ENCODE results near the gene CYP4F2.
"Not testable (repeated sequence)": the region's sequence is repeated elsewhere in the genome, so short reads cannot be mapped to it uniquely, and the experiment has no call there.

The CYP4F2 gene

DNA sequence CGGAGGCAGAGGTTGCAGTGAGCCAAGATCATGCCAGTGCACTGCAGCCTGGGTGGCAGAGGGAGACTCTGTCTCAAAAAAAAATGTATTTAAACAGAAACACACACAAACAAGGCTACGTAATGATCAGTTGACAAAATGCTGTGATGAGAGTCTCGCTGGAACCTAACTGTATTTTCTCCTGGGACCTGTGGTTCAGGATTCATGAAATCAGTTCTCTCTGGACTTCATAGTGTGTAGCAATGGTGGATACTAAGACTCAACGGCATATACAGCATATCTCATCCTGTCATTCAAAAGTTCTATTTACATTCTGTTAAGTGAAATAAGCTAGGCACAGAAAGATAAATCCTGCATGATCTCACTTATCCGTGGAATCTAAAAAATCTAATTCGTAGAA, 37.4 kb downstream of the CYP4F2 start:
- in situ Hi-C loops (cut with MboI; ENCODE audit: low sequenced_read_pairs), result loop anchor here (25.0 kb wide), 1 partner anchor 327 kb away; the partner anchor contains the start of genes AP1M1 and FAM32A

DNA sequence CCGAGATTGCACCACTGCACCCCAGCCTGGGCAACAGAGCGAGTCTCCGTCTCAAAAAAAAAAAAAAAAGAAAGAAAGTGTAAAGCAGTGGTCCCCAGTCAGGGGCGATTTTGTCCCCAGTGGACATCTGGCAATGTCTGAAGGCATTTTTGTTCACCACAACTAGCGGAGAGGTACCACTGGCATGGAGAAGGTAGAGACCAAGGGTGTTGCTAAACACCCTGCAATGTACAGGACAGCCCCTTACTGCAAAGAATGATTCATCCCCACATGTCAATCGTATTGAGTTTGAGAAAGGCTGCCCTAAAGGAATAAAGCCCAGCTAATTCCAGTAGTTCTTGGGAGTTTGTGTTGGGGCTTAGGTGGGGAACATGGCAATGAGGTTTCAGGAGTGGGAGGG, 38.7 kb downstream of the CYP4F2 start:
- in situ Hi-C loops (cut with MboI; ENCODE audit: low sequenced_read_pairs), result loop anchor here (25.0 kb wide), 1 partner anchor 328 kb away; the partner anchor contains the start of genes AP1M1 and FAM32A

DNA sequence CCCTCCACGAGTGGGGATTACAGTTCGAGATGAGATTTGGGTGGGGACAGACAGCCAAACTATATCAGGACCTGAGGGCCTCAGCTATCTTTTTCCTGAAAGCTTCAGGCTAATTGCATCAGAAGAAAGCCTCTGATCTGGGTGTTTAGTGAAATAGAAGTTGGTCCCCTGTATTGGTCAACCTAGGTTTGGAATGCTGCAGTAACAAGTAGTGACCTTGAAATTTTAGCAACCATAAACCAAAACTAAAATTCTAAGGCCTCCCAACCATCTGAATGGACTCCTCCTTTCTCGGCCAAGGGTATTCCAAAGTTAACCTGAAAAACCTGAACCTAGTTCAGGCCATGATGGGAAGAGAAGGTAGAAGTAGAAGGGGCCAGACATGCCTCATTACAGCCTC, 47.5 kb downstream of the CYP4F2 start:
- in situ Hi-C loops (cut with MboI; ENCODE audit: low sequenced_read_pairs), result loop anchor here (25.0 kb wide), 1 partner anchor 337 kb away; the partner anchor contains the start of genes AP1M1 and FAM32A

DNA sequence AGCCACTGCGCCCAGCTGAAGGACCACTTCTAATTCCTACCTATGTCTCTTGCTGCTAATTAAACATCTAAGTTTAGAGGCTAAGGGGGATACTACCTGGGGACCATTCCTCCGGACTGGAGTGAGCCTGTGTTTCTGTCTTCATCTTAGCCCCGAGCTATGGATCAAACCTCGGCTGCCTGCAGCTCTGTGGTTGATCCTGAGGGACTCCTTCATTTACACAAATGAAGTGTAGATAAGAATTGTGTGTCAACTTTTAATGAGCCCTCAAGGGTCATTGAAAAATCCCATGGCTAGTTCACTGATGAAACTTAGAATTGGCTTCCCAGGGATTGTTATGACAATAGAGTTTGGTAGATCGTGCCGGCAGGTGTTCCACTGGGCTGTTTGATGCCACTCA, 51.0 kb downstream of the CYP4F2 start:
- in situ Hi-C loops (cut with MboI; ENCODE audit: low sequenced_read_pairs), result no loop called here

DNA sequence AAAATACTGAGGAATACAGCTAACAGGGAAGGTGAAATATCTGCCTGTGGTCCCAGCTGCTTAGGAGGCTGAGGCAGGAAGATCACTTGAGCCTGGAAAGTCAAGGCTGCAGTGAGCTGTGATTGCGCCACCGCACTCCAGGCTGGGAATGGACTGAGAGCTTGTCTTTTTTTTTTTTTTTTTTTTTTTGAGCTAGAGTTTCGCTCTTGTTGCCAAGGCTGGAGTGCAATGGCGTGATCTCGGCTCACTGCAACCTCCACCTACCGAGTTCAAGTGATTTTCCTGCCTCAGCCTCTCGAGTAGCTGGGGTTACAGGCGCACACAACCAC, 54.0 kb downstream of the CYP4F2 start:
- in situ Hi-C loops (cut with MboI; ENCODE audit: low sequenced_read_pairs), result not testable (repeated sequence)

DNA sequence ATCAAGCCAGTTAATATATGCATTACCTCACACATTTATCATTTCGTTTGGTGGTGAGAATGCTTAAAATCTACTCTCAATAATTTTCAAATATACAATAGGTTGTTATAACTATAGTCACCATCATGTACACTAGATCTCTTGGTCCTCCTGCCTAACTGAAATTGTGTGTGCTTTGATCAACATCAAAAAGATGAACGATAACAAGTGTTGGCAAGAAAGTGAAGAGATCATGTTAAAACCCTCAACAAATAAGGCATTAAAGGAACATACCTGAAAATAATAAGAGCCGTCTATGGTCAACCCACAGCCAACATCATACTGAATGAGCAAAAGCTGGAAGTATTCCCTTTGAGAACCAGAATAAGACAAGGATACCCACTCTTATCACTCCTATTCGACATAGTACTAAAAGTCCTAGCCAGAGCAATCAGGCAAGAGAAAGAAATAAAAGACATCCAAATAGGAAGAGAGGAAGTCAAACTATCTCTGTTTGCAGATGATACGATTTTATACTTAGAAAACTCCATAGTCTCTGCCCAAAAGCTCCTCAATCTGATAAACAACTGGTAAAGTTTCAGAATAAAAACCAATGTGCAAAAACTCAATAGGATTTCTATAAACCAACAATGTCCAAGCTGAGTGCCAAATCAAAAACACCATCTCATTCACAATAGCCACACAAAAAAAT, 54.5 kb downstream of the CYP4F2 start:
- in situ Hi-C loops (cut with MboI; ENCODE audit: low sequenced_read_pairs), result no loop called here

DNA sequence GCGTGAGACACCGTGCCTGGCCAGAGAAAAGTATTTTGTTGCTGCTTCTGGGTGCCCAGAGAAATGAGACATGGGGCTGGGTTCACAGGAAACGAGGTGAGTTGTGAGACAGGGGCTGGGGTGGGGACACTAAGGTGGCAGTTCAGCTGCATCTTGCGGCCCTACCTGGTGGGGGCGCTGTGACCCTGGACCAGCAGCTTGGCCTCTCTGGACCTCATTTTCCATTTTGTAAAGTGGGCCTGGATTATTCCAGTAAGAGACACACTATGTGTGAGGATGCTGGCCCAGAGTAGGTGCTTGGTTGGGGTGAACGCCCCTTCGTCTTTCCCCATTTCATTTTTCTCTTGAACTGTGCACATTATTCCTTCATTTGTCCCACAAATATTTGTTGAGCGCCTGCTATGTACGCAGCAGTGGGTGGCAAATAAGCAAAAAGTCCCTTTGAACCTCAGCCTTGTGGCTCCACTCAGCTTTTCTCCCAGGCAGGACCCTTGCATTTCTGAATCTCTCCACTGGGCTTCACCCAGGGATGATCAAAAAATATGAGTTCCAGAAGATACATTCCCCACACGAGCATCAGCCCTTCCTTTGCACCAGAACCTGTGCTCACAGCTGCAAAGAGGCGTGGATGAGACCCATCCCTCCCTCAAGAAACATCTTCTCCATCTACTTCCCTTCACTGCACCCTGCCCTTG, 55.9 kb downstream of the CYP4F2 start:
- in situ Hi-C loops (cut with MboI; ENCODE audit: low sequenced_read_pairs), result no loop called here

DNA sequence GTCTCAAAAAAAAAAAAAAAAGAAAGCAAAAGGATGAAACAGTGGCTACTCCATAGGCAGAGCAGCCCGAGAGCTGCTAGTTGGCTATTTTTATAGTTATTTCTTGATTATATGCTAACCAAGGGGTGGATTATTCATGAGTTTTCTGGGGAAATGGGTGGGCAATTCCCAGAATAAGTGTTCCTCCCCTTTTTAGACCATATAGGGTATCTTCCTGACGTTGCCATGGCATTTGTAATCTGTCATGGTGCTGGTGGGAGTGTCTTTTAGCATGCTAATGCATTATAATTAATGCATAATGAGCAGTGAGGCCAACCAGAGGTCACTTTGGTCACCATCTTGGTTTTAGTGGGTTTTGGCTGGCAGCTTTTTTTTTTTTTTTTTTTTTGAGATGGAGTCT, 57.0 kb downstream of the CYP4F2 start:
- in situ Hi-C loops (cut with MboI; ENCODE audit: low sequenced_read_pairs), result no loop called here

DNA sequence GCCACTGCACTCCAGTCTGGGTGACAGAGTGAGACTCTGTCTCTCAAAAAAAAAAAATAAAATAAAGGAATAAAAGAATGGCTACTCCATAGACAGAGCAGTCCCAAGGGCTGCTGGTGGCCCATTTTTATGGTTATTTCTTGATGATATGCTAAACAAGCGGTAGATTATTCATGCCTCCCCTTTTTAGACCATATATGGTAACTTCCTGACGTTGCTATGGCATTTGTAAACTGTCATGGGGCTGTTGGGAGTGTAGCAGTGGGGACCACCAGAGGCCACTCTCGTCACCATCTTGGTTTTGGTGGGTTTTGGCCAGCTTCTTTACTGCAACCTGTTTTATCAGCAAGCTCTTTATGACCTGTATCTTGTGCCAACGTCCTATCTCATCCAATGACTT, 58.0 kb downstream of the CYP4F2 start:
- in situ Hi-C loops (cut with MboI; ENCODE audit: low sequenced_read_pairs), result not testable (repeated sequence)

DNA sequence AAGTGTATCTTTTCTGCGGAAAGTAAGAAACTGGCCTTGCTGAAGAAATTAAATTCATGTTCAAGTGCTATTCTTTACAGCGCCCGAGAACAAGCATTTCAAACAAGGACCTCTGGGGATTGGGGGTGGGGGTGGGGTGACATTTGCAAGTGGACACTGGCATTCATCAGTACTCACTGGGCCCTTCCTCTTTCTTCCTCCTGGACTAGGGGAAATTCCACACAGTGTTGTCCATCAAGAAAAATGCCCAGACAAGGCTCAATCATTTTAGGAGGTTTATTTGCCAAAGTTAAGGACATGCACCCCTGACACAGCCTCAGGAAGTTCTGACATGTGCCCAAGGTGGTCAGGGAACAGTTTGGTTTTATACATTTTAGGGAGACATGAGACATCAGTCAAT, 59.5 kb downstream of the CYP4F2 start:
- in situ Hi-C loops (cut with MboI; ENCODE audit: low sequenced_read_pairs), result no loop called here

DNA sequence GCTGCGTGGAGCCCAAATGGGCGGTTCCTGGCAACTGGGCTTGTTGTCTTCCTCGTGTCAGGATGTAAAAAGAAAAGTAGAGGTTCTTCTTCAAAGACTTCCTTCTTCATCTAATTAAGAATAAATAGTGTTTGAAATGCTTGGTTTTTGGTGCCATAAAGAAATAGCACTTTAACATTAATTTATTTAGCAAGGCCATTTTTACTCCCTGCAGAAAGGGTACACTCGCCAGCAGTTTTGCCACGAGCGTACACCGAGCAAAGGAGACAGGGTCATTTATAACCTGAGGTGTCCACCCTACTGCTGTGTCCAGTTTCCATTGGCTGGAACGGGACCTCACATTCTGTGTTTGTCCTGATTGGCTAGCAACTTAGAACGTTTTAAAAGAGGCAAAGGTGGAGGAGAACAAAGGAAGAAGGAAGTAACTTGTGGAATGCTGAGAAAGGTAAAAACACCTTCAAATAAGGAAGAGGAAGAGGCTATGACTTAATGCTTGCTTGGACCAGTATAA, 60.6 kb downstream of the CYP4F2 start:
- in situ Hi-C loops (cut with MboI; ENCODE audit: low sequenced_read_pairs), result no loop called here

DNA sequence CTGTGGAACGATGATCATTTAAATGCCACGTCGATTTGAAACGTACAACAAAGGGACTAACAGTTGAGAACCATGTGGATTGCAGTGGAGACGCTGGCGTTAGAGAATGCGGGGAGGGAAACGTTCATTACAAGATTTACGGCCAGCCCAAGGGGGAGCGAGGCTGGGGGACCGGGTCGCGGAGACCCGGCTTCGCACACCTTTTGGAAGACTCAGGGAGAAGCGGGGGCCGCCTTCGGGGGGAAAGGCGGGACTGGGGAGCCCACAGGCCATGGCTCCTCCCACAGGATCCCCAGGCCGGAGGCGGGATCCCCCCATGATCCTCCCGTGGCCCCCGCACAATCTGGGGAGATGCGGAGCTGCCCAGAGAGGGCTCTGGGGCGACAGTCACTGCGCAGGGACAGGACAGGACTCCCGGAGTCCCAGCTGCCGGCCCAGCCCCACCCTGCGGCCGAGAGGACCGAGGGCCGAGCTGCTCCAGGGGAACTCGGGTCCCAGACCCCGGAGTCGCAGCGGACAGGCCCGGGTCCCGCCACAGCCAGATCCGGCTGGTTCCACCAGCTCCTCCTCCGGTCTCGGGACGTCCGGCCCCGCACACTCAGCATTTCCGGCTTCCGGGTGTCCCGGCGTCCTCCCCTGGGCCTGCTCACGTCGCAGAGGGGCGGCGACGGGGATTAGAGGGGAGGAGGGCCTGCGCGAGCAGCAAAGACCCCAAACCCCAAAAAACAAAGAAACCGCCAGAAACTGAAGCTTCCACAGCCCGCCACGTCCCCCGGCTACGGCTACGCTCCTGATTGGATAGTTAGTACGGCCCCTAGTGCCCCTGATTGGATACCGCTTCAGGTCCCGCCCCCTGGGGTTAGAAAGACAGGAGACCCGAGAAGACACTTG, 61.3 kb downstream of the CYP4F2 start:
- in situ Hi-C loops (cut with MboI; ENCODE audit: low sequenced_read_pairs), result no loop called here

DNA sequence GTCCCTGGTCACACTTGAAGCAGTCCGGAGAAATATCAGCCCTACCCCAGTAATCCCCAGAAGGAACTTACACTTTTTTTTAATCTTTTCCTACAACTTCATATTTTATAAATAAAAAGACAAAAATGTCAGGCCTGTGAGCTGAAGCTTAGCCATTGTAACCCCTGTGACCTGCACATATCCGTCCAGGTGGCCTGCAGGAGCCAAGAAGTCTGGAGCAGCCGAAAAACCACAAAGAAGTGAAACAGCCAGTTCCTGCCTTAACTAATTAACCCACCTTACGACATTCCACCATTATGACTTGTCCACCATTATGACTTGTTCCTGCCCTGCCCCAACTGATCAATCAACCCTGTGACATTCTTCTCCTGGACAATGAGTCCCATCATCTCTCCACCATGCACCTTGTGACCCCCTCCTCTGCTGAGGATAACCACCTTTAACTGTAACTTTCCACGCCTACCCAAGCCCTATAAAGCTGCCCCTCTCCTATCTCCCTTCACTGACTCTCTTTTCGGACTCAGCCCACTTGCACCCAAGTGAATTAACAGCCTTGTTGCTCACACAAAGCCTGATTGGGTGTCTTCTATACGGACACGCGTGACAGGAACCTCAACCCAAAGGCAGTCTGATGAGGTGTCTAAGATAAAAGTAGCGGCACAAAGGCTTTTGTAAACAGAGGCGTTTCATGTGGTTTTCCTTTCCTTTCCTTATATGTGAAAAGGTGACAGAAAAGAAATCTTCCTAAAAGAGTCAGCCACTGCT, 62.1 kb downstream of the CYP4F2 start:
- in situ Hi-C loops (cut with MboI; ENCODE audit: low sequenced_read_pairs), result not testable (repeated sequence)

DNA sequence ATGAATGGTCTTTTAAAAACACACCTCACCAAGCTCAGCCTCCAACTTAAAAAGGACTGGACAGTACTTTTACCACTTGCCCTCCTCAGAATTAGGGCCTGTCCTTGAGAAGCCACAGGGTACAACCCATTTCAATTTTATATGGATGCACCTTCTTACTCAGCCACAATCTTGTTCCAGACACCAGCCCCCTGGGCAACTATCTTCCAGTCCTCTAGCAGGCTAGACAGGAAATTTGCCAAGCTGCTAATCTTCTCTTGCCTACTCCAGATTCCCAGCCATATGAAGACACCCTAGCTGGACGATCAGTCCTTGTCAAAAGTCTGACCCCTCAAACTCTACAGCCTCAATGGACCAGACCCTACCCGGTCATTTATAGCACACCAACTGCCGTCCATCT, 63.6 kb downstream of the CYP4F2 start:
- in situ Hi-C loops (cut with MboI; ENCODE audit: low sequenced_read_pairs), result not testable (repeated sequence)

DNA sequence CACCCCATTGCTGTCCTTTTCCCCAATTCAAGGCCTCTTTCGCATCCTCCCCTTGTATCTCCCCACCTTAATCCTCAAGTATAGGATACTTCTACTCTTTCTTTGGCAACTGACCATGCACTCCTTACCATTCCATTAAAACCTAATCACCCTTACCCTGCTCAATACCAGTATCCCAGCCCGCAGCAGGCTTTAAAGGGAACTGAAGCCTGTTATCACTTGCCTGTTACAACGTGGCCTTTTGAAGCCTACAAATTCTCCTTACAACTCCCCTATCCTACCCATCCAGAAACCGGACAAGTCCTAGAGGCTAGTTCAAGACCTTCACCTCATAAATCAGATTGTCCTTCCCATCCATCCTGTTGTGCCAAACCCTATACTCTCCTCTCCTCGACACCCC, 66.2 kb downstream of the CYP4F2 start:
- in situ Hi-C loops (cut with MboI; ENCODE audit: low sequenced_read_pairs), result no loop called here

DNA sequence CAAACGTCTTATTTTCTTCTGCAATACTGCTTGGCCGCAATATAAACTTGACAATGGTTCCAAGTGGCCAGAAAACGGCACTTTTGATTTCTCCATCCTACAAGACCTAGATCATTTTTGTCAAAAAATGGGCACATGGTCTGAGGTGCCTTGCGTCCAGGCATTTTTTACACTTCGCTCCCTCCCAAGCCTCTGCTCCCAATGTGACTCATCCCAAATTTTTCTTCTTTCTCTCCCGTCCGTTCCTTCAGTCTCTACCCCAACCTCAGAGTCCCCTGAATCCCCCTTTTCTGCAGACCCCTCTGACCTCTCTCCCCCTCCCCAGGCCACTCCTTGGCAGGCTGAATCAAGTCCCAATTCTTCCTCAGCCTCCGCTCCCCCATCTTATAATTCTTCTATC, 68.1 kb downstream of the CYP4F2 start:
- in situ Hi-C loops (cut with MboI; ENCODE audit: low sequenced_read_pairs), result no loop called here

DNA sequence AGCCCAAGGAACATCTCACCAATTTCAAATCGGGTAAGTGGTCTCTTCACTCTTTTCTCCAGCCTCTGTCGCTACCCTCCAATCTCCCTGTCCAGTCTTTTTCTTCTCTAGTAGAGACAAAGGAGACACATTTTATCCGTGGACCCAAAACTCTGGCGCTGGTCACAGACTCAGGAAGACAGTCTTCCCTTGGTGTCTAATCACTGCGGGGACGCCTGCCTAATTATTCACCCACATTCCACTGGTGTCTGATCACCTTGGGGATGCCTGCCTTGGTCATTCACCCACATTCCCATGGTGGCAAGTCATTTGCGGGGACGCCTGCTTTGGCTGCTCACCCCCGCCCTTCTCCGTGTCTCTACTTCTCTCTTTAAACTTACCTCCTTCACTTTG, 68.6 kb downstream of the CYP4F2 start:
- in situ Hi-C loops (cut with MboI; ENCODE audit: low sequenced_read_pairs), result no loop called here

DNA sequence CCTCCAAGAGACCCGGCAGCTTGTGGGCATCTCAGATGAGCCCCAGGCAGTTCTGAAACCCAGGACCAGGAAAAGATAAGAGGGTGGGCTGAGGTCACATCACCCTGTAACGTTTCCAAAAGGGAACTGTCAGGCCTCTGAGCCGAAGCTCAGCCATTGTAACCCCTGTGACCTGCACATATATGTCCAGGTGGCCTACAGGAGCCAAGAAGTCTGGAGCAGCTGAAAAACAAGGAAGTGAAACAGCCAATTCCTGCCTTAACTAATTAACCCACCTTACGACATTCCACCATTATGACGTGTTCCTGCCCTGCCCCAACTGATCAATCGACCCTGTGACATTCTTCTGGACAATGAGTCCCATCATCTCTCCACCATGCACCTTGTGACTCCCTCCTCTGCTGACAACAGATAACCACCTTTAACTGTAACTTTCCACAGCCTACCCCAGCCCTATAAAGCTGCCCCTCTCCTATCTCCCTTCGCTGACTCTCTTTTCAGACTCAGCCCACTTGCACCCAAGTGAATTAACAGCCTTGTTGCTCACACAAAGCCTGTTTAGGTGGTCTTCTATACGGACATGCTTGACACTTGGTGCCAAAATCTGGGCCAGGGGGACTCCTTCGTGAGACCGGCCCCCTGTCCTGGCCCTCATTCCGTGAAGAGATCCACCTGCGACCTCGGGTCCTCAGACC, 69.1 kb downstream of the CYP4F2 start:
- in situ Hi-C loops (cut with MboI; ENCODE audit: low sequenced_read_pairs), result not testable (repeated sequence)

DNA sequence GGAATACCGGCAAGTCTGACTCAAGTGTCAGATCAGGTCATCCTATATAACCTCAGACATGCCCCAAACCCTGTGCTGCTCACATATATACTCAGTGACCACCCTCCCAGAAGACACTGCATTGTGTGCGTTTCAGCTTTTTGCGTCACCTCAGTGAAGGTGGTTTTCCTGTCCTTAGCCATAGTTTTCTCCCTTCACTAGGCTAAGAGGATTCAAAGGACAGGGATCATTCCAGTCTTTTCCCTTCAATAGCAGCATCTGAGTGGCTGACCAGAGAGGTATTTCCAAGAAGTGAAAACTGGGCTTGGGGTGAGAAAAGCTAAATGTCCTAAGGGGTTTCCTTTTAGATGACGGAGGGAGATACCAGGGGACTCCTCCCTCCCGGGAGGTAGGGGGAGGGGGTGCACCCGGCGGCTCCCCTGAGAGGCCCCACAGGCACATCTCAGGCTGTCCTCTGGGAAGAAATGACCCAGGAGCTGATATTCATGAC, 69.7 kb downstream of the CYP4F2 start:
- in situ Hi-C loops (cut with MboI; ENCODE audit: low sequenced_read_pairs), result no loop called here

All from HL-60/S4 treated with retinoic acid at 250 ng/mL for 4 days and 3 days (cell line).